GM19328 (cell line): ENCODE data around the gene STAT5B.

ENCODE experiments used
- ATAC-seq: cut with Tn5 transposase; IDR thresholded peaks from one replicate; pipeline ENCODE4 v1.9.1; 2021; ENCODE audit warnings: mild to moderate bottlenecking, moderate library complexity; ENCODE audit not compliant: unreplicated experiment

Gene STAT5B

GRCh38 chr17:42182927-42183734, 93.1 kb downstream of the STAT5B start:
- no peak for ATAC-seq

GRCh38 chr17:42181851-42182207, 94.4 kb downstream of the STAT5B start:
- no peak for ATAC-seq

GRCh38 chr17:42180922-42181850, 95.0 kb downstream of the STAT5B start, which contains the start of gene KCNH4:
Gene KCNH4, minus strand, starts transcription at chr17:42181142. Its CDS starts 197 bp downstream, at chr17:42180945.
- ATAC-seq: no peak

GRCh38 chr17:42180411-42180921, 95.7 kb downstream of the STAT5B start:
- no peak for ATAC-seq

- ATAC-seq: no peak
These were observed 96.2 kb downstream of the STAT5B start for GRCh38 chr17:42179911-42180410.

GRCh38 chr17:42179335-42179734, 96.9 kb downstream of the STAT5B start:
- ATAC-seq: no peak

- ATAC-seq: no peak
These were observed 97.4 kb downstream of the STAT5B start for GRCh38 chr17:42178817-42179216.

- no peak for ATAC-seq
These were observed 98.5 kb downstream of the STAT5B start for GRCh38 chr17:42177684-42178083.

- ATAC-seq: no peak
These were observed 101.9 kb downstream of the STAT5B start for GRCh38 chr17:42174126-42174783.

- ATAC-seq: no peak
These were observed 104.4 kb downstream of the STAT5B start for GRCh38 chr17:42171831-42172230.

GRCh38 chr17:42169351-42169750, 106.8 kb downstream of the STAT5B start:
- ATAC-seq: no peak

- ATAC-seq: no peak
These were observed 108.4 kb downstream of the STAT5B start for GRCh38 chr17:42167807-42168206.

GRCh38 chr17:42166196-42166763, 109.9 kb downstream of the STAT5B start:
- ATAC-seq: no peak

- no peak for ATAC-seq
These were observed 110.4 kb downstream of the STAT5B start for GRCh38 chr17:42165751-42166150.

- no peak for ATAC-seq
These were observed 112.3 kb downstream of the STAT5B start for GRCh38 chr17:42163696-42164407.

GRCh38 chr17:42163113-42163512, 113.1 kb downstream of the STAT5B start:
- ATAC-seq: no peak

GRCh38 chr17:42160531-42160910, 115.7 kb downstream of the STAT5B start:
- no peak for ATAC-seq

GRCh38 chr17:42159796-42160530, 116.2 kb downstream of the STAT5B start:
- ATAC-seq: no peak

GRCh38 chr17:42155614-42156045, 120.6 kb downstream of the STAT5B start:
- no peak for ATAC-seq
